ENCODE results near the gene TFAP2C. TPM values are rescaled to one million over a fixed set of nuclear protein-coding genes. Genes with fewer than 3 reads are reported as not detected.
A peak's percentile ranks its signal among the peaks of the same experiment; 100 is the strongest.

The TFAP2C gene
- total and polyA plus RNA-seq, 2 experiments from 2014 or later: 11.9 to 14.3 TPM

DNA sequence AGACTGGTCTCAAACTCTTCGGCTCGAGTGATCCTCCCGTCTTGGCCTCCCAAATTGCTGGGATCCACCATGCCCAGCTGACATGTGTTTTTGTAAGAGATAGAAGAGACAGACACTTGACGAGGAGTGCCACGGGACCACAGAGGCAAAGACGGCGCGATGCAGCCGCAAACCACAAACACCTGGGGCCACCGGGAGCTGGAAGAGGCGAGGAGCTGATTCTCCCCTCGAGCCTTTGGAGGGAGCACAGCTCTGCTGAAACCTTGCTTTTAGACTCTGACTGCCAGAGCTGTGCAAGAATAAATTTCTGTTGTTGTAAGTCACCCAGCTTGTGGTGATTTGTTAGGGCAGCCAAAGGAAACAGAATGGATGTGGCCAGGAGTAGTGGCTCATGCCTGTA lies 46.9 kb downstream of the TFAP2C start:
- ATAC-seq (no peak), DNase-seq (ENCODE audit: low spot score) (no peak)
- Histone ChIP-seq H3K4me1 (ENCODE audit: insufficient read depth) (peaks cover 6% of the 10 kb centered on the region; the same call in 1 of the 2 replicates), H3K27ac (ENCODE audit: low read depth) (no peak overlapping the region), H2AFZ (no peak overlapping the region), H3K4me2 (no peak overlapping the region), H3K4me3 (no peak overlapping the region), H3K27me3 (ENCODE audit: insufficient read depth) (no peaks in the 10 kb centered on the region), H3F3A (replicated peaks; ENCODE audit: low read depth) (no peaks in the 10 kb centered on the region), H3K9me2 (ENCODE audit: insufficient read depth) (no peaks in the 10 kb centered on the region), H3K79me2 (replicated peaks; ENCODE audit: insufficient read depth) (no peaks in the 10 kb centered on the region), H4K20me1 (replicated peaks; ENCODE audit: insufficient read depth) (no peaks in the 10 kb centered on the region), H3K36me3 (ENCODE audit: insufficient read depth) (no peaks in the 10 kb centered on the region)
- H3K27me3 Mint-ChIP-seq (ENCODE audit: insufficient read depth, low read depth, poor library complexity): peaks cover 3% of the 10 kb centered on the region
- no peaks in the 10 kb centered on the region for H3K36me3 Mint-ChIP-seq (ENCODE audit: low read depth)
- no peak overlapping the region for H3K4me3 Mint-ChIP-seq
- H3K4me1 Mint-ChIP-seq: peaks cover 16% of the 10 kb centered on the region
- TF ChIP-seq, protein P1, sequence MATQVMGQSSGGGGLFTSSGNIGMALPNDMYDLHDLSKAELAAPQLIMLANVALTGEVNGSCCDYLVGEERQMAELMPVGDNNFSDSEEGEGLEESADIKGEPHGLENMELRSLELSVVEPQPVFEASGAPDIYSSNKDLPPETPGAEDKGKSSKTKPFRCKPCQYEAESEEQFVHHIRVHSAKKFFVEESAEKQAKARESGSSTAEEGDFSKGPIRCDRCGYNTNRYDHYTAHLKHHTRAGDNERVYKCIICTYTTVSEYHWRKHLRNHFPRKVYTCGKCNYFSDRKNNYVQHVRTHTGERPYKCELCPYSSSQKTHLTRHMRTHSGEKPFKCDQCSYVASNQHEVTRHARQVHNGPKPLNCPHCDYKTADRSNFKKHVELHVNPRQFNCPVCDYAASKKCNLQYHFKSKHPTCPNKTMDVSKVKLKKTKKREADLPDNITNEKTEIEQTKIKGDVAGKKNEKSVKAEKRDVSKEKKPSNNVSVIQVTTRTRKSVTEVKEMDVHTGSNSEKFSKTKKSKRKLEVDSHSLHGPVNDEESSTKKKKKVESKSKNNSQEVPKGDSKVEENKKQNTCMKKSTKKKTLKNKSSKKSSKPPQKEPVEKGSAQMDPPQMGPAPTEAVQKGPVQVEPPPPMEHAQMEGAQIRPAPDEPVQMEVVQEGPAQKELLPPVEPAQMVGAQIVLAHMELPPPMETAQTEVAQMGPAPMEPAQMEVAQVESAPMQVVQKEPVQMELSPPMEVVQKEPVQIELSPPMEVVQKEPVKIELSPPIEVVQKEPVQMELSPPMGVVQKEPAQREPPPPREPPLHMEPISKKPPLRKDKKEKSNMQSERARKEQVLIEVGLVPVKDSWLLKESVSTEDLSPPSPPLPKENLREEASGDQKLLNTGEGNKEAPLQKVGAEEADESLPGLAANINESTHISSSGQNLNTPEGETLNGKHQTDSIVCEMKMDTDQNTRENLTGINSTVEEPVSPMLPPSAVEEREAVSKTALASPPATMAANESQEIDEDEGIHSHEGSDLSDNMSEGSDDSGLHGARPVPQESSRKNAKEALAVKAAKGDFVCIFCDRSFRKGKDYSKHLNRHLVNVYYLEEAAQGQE (IDR thresholded peaks at IDR 0.05; ENCODE audit: unreplicated experiment): no peak
- H3K27ac Mint-ChIP-seq: no peak overlapping the region
- no peaks in the 10 kb centered on the region; the same call in 2 of the 3 replicates for H3K9me3 Mint-ChIP-seq

DNA sequence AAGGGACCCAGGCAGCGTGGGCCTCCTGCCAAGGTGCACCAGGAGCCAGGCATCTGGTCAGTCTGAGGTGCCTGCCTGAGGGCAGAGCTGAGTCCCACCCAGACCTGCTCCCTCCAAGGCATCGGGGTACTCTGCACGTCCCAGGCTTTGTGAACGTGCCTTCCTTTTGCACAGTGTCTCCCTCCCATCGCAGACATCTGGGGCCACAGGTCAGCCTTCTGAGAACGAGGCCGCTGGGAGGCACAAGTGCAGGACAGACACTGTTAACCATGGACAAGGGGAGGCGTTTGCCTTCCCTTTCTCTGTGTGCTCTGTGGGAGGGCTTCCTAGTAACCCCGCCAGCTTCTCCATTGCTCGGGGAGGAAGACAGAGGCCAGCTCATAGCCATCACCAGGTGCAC lies 47.6 kb downstream of the TFAP2C start:
- Histone ChIP-seq H3K9me2 (ENCODE audit: insufficient read depth) (no peaks in the 10 kb centered on the region), H3K27me3 (ENCODE audit: insufficient read depth) (no peaks in the 10 kb centered on the region), H3K4me2 (no peak overlapping the region), H3F3A (replicated peaks; ENCODE audit: low read depth) (no peaks in the 10 kb centered on the region), H3K27ac (ENCODE audit: low read depth) (no peak overlapping the region), H3K4me3 (no peak overlapping the region), H3K79me2 (replicated peaks; ENCODE audit: insufficient read depth) (no peaks in the 10 kb centered on the region), H4K20me1 (replicated peaks; ENCODE audit: insufficient read depth) (no peaks in the 10 kb centered on the region), H3K4me1 (ENCODE audit: insufficient read depth) (peaks cover 6% of the 10 kb centered on the region; the same call in 1 of the 2 replicates), H2AFZ (peak overlapping the region; percentile 78; the same call in 1 of the 2 replicates), H3K36me3 (ENCODE audit: insufficient read depth) (no peaks in the 10 kb centered on the region)
- peaks cover 3% of the 10 kb centered on the region for H3K27me3 Mint-ChIP-seq (ENCODE audit: insufficient read depth, low read depth, poor library complexity)
- ATAC-seq (peak; percentile 43), DNase-seq (ENCODE audit: low spot score) (peak; percentile 16)
- H3K27ac Mint-ChIP-seq: no peak overlapping the region
- H3K36me3 Mint-ChIP-seq (ENCODE audit: low read depth): no peaks in the 10 kb centered on the region
- peaks cover 16% of the 10 kb centered on the region for H3K4me1 Mint-ChIP-seq
- no peak overlapping the region for H3K4me3 Mint-ChIP-seq
- no peaks in the 10 kb centered on the region; the same call in 2 of the 3 replicates for H3K9me3 Mint-ChIP-seq
- TF ChIP-seq ZNF114 (CRISPR knock-in tag; IDR thresholded peaks at IDR 0.05) (no peak), POLR2AphosphoS5 (IDR thresholded peaks at IDR 0.05; ENCODE audit: low read depth) (no peak), EZH2phosphoT487 (IDR thresholded peaks at IDR 0.05; ENCODE audit: unreplicated experiment) (no peak), JUNB (IDR thresholded peaks at IDR 0.05; ENCODE audit: unreplicated experiment) (no peak), NANOG (IDR thresholded peaks at IDR 0.05; ENCODE audit: borderline replicate concordance) (no peak), ZNF331 (CRISPR knock-in tag; IDR thresholded peaks at IDR 0.05; ENCODE audit: low read depth) (no peak), CREB1 (CRISPR knock-in tag; IDR thresholded peaks at IDR 0.05; ENCODE audit: low read depth) (no peak)
- TF ChIP-seq, protein P2, sequence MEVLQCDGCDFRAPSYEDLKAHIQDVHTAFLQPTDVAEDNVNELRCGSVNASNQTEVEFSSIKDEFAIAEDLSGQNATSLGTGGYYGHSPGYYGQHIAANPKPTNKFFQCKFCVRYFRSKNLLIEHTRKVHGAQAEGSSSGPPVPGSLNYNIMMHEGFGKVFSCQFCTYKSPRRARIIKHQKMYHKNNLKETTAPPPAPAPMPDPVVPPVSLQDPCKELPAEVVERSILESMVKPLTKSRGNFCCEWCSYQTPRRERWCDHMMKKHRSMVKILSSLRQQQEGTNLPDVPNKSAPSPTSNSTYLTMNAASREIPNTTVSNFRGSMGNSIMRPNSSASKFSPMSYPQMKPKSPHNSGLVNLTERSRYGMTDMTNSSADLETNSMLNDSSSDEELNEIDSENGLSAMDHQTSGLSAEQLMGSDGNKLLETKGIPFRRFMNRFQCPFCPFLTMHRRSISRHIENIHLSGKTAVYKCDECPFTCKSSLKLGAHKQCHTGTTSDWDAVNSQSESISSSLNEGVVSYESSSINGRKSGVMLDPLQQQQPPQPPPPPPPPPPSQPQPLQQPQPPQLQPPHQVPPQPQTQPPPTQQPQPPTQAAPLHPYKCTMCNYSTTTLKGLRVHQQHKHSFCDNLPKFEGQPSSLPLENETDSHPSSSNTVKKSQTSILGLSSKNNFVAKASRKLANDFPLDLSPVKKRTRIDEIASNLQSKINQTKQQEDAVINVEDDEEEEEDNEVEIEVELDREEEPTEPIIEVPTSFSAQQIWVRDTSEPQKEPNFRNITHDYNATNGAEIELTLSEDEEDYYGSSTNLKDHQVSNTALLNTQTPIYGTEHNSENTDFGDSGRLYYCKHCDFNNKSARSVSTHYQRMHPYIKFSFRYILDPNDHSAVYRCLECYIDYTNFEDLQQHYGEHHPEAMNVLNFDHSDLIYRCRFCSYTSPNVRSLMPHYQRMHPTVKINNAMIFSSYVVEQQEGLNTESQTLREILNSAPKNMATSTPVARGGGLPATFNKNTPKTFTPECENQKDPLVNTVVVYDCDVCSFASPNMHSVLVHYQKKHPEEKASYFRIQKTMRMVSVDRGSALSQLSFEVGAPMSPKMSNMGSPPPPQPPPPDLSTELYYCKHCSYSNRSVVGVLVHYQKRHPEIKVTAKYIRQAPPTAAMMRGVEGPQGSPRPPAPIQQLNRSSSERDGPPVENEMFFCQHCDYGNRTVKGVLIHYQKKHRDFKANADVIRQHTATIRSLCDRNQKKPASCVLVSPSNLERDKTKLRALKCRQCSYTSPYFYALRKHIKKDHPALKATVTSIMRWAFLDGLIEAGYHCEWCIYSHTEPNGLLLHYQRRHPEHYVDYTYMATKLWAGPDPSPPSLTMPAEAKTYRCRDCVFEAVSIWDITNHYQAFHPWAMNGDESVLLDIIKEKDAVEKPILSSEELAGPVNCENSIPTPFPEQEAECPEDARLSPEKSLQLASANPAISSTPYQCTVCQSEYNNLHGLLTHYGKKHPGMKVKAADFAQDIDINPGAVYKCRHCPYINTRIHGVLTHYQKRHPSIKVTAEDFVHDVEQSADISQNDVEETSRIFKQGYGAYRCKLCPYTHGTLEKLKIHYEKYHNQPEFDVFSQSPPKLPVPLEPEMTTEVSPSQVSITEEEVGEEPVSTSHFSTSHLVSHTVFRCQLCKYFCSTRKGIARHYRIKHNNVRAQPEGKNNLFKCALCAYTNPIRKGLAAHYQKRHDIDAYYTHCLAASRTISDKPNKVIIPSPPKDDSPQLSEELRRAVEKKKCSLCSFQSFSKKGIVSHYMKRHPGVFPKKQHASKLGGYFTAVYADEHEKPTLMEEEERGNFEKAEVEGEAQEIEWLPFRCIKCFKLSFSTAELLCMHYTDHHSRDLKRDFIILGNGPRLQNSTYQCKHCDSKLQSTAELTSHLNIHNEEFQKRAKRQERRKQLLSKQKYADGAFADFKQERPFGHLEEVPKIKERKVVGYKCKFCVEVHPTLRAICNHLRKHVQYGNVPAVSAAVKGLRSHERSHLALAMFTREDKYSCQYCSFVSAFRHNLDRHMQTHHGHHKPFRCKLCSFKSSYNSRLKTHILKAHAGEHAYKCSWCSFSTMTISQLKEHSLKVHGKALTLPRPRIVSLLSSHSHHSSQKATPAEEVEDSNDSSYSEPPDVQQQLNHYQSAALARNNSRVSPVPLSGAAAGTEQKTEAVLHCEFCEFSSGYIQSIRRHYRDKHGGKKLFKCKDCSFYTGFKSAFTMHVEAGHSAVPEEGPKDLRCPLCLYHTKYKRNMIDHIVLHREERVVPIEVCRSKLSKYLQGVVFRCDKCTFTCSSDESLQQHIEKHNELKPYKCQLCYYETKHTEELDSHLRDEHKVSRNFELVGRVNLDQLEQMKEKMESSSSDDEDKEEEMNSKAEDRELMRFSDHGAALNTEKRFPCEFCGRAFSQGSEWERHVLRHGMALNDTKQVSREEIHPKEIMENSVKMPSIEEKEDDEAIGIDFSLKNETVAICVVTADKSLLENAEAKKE (CRISPR knock-in tag; IDR thresholded peaks at IDR 0.05): no peak
- TF ChIP-seq, protein P3, sequence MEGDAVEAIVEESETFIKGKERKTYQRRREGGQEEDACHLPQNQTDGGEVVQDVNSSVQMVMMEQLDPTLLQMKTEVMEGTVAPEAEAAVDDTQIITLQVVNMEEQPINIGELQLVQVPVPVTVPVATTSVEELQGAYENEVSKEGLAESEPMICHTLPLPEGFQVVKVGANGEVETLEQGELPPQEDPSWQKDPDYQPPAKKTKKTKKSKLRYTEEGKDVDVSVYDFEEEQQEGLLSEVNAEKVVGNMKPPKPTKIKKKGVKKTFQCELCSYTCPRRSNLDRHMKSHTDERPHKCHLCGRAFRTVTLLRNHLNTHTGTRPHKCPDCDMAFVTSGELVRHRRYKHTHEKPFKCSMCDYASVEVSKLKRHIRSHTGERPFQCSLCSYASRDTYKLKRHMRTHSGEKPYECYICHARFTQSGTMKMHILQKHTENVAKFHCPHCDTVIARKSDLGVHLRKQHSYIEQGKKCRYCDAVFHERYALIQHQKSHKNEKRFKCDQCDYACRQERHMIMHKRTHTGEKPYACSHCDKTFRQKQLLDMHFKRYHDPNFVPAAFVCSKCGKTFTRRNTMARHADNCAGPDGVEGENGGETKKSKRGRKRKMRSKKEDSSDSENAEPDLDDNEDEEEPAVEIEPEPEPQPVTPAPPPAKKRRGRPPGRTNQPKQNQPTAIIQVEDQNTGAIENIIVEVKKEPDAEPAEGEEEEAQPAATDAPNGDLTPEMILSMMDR (conservative IDR thresholded peaks at IDR 0.05; ENCODE audit: low read depth in 2 of 2): no peak
